GM21526 (cell line): ENCODE results near the gene SKAP1.
"Not testable (repeated sequence)": the region's sequence is repeated elsewhere in the genome, so short reads cannot be mapped to it uniquely, and the experiment has no call there.

Source experiments
- ATAC-seq: cut with Tn5 transposase; IDR thresholded peaks from one replicate; pipeline ENCODE4 v1.9.1; 2021; ENCODE audit warnings: moderate library complexity; ENCODE audit not compliant: unreplicated experiment, low FRiP score

Gene SKAP1

DNA sequence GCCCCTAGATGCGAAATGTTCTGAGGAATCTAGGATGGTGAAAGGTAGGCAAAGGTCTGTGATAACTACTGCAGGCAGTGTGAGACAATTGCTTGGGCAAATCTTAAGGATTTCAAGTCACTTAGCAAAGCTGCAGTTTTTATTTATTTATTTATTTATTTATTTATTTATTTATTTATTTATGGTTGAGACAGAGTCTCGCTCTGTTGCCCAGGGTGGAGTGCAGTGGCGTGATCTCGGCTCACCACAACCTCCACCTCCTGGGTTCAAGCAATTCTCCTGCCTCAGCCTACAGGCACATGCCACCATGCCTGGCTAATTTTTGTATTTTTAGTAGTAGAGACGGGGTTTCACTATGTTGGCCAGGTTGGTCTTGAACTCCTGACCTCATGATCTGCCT, 243.7 kb downstream of the SKAP1 start:
- ATAC-seq = not testable (repeated sequence)

DNA sequence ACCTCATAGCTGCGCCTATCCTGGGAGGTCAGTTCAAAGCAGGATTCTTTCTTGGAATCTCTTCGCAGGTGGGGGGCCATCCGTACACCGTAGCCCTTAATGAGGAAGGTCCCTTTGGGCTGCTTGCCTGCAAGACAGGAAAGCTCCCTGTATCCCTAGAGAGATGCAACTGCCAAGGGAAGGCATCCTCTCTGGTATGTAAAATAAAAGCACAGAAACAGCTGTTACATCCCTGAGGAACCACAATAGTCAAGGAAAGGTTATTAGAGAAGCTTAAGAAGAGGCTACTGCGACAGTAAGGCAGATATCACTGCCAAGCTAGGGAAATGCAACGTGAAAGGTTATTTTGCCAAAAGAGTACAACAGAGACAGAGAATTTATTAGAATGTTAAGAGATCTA, 245.3 kb downstream of the SKAP1 start:
- ATAC-seq = no peak

DNA sequence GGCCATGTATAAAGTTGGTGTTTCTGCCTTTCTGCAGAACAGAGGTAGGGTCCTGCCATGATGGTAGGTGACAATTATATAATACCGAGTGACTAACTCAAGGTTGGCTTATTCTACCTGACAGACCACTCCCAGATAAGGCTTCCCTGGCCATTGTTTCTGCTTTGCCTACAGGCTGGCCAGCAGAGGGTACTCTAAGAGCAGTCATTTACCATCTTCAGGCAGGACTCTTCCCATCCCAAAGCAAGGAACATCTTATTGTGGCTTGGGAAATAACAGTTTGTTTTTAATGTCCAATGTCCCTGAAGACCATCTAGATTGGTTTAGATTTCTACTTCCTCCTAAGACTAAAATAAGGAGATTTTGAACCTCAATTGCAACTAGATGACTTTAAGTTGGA, 248.4 kb downstream of the SKAP1 start:
- no peak for ATAC-seq

DNA sequence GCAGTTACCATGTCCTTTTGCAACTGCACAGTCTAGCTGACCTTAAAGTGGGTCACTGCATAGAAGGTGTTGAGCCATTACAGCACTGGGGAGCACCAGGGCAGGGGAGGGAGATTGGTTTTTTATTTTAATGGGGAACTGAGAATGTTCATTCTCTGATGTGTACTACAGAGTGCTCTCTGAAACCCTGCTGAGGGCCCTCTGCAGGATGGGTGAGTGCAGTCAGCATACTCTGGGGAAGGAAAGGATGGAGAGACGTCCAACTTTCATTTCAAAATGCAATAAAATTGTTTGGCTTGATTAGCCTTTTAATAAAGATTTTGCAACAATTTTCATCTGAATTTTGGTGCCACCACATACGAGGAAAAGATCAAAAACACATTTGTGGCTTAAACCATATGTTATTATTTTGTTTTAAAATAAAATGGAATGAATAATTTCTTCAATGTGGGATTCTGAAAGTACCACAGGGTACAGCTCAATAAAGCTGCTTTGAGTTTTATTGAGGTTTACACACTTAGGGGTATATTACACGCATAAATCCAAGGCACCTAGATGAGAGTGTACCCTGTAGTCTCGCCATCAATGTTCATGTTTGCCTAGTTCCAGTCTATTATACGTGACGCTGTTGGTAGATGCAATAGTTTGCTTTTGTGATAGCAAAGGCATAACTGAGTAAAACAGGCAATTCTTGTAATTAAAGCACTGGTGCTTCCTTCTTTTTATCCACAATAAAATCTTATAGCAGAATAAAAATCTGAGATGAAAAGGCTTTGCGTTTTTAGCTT, 249.0 kb downstream of the SKAP1 start:
- no peak for ATAC-seq

DNA sequence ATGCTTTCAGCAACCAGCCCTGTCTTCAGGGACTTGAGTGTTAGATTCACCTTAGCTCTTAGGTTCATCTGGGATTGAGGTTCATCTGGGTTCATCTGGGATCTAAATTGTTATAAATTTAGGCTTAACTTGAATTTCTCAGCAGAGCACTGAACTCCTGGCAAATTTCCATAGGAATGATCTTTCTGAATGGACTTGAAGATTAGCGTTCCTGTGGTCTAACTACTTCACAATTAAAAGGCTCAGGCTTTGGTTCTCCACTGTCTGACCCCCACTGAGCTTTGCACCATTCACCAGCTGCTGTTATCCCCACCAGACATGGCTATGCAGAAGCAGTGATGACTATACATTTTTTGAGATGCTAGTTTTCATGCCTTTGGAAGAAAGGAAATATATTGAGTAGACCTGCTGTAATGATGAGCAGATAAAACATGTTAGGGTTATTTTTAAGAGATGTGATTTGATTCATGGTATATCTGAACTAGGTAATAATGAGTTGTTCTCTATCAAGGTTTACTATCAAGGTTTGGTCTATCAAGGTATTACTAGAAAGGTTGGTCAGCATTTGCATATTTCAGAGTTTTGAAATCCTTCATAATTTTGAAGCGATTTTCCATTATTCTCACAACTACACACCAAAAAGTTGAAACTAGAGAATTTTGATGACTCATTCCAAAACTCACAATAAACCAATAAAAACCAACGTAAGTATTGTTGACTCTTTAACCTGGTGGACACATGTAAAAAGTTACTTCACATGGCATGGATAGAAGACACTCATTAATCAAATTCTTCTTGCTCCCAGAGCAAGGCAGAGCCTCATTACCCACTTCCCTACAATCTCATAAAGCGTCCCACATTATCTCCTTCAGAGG, 250.7 kb downstream of the SKAP1 start:
- ATAC-seq = no peak

DNA sequence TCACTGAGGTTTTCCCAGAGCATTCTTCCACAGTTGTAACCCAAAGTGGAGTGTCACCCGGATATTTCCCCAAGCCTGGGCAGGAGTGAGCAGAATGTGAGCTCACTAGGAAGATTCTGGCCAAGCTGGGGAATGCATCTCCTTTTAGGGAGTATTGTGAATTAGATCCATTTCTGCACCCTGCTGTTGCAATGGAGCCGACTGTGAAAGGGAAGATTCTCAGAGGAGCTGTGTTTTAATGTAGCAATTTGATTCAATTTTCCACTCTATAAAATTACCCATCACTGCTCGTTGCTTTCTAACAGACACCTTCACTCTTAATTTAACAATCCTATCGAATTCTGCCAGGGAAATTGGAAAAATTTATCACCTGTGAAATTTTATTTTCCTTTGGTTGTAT, 251.7 kb downstream of the SKAP1 start:
- ATAC-seq = no peak

DNA sequence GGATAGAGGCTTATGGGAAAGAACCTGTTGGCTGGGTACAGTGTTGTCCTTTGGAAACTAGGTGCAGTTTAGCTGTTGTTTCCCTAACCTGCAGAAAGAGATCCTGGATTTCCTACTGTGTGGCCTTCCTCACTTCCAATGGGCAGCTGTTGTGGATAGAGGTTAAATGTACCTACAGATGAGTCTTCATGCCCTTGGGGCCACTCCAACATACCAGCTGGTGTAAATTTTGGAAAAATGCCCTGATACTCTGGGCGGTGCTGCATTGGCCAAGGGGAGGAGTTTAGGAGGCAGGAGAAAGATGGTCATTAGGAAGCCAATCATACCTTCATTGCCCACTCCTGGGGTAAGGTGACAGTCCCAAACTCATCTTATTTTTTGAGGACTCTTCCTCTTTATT, 252.2 kb downstream of the SKAP1 start:
- ATAC-seq = no peak

DNA sequence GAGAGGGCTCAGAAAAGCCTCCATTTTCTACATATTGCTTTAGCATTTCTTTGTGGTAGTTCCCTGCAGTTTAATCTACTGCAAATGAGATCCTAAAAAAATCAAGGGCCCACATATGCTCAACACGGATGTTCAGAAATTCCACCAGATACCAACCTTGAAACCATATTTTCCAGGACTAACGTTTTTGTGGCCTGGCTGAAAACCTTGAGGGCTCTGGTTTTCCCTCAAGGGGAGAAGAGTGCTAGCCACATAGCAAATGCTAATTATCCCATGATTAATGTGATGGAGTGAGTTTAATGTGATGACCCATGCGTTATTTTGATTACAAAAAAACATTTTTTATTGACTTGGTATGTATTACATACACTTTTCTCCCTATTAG, 253.6 kb downstream of the SKAP1 start:
- no peak for ATAC-seq

DNA sequence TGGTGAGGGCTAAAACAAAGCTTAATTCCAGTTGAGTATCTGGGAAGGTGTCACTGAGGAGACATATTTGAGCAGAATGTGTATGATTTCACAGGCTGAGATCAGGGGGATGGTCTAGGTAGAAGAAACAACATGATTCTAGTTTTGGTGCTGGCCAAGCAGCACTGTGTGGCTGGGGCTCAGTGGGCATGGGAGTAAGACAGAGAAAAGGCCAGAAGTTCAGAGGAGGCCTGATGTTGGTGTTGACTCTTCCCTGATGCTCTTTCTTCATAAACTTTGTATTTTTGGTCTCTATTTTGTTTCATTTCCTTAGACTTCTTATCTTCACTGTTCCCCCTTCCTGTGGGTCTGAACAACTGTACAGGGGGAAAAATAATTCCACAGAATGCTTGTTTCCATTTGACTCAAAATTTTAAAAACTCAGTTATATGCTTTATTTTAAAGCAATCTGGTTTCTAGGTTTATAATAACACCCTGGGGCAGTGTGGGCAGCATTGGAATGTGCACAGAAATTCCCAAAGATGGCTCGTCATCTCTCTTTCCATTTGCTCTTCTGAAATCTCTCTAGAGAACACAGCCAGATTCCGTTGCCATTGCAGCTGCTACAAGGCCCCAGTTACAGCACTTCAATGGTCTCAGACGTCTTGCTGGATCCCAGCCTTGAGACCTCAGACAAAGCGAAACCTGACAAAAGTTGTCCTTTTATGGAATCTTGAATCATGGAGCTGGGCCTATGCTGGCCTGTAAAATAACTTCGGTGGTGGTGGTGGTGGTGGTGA, 254.1 kb downstream of the SKAP1 start:
- no peak for ATAC-seq

DNA sequence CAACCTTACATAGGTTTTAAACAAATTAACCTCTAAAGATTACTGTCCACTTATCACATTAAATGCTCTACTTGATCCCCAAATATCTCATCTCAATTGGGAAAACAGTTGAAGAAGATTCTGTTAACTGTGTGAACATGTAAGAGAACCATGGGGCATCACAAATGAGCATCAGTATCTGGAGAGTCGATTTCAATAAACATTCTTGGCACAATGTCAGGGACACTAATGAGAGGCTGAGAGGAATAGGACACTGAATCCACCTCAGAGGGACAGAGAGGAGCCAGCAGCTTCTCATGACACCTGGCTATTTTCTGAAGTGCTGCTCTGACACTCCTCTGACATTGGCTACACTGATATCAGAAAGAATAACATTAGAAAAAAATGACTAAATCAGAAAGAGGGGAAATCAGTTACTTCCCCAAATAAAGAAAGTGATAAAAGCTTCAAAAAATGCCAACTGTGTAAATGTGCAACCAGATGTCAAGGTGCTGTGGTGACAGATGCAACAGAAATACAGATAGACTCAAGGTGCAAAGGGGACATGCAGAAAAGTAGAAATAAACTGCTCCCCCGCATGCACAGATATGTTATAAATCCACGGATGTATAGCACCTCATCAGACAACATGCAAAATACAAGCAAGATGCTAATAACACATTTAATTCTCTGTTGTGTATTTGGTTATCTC, 255.0 kb downstream of the SKAP1 start:
- ATAC-seq = no peak

DNA sequence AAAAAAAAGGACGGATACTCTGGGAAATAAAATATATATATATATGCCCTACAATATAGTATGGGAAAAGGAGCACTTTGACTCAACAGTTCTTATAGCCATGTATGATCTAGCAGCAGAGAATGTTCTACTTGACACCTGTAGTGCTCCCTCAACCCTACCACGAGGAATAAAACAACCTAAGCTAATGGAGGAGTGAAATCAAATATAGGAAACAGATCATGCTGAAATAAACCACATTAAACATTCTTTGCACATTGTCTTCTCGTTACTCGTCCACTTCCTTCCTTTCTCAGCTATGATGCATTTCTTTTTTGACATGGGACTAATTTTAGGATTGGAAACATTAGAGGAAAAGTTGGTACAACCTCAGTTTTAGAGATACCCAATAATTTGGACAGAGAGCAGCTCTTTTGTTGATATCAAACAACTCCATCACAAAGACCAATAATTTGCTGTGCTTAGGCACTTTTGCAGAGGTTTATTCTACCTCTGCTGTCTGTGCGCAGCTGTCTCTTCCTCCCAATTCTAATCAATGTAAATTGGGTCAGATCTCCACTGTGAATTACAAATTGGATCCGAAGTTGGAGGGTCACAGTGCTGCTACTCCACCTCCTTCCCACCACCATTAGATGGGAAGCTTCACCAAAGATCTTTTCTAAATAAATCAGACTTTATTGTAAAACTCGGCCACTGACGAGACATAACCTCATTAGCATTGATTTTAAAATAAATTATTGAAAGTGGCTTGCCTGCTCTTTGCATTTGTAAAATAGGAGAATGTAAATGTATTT, 256.6 kb downstream of the SKAP1 start:
- no peak for ATAC-seq

DNA sequence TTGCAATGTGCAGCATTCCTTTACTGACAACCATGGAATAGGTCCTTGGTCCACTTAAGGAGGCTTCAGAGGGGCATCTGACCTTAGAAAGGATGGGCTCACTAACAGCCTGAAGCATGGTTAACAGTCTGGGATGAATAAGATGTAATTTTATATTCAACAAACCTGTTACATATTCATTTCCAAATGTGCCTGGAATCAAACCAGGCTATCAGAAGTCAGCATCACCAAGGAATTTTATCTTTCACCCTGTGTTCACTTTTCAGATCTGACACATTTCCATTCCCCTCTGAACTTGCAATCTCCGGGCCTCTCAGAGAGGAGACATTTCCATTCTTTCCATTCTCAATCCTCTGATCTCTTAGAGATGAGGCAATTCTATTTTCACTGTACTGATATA, 260.1 kb downstream of the SKAP1 start:
- ATAC-seq = no peak

DNA sequence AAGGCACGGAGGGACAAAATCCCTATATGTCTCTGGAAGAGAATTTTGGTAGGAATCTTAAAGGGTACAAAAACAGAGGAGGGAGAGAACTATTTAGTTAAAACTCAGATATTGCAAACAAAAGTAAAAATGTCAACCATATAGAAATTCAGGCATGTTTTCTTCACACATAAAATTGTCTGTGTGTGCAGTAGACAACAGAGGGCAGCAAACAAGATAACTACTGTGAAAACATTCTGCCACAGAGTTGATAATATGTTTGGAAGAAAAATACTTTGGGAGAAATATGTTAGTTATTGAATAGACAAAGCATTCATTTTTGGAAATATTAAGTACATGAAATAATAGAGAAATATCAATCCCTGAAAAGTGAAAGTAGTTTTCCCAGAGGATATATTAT, 266.2 kb downstream of the SKAP1 start:
- ATAC-seq = no peak

DNA sequence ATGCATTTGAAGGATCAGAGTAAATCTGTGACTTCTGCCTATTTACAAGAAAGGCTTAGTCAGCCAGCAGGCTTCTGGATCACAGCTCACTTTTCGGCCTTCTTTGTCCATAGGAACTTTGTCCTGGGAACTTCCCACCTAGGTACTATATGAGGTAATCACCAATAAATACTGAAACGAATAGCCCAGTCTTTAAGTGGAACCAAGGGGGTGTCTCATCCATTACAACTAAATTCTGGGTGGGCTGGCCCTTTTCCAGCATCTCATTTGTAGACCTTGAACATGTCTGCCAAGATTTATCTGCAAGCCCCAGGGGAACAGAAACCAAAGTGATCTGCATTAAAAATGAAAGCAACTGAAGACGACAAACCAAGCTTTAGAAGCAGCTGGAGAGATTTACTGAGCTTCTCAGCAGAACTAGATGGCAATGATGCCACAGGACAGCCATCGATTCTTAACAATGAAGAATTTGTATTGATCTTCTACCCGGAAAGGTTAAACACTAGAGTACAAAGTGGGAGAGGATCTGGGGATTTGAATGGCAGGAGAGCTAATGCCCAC, 267.0 kb downstream of the SKAP1 start:
- ATAC-seq = no peak

DNA sequence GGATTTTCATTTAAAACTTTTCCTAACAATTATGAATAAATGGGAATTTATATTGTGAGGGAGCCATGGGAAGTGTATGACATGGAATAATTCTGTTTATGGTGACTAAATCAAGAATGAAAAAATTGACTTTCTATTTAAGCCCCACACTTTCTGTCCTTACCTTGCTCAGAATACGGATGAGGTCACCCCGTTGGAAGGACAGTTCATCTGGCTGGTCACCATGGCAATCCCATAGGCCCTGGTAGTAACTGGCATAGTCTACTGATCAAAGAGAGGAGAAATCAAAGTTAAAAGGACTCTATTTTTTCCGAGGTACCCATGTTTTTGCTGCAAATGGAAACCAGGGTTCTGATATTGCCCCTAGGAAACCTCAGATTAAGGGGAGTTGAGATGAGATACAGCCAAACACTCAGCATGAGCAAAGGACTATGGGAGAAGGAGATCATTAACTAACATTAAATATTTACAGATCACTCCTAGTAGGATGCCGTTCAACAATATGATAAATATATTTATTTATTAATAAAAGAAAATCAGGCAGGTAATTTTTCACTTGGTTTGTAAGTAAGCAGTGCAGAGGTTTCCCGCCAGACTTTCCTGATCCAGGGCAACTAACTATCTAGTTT, 267.6 kb downstream of the SKAP1 start:
- ATAC-seq = no peak

DNA sequence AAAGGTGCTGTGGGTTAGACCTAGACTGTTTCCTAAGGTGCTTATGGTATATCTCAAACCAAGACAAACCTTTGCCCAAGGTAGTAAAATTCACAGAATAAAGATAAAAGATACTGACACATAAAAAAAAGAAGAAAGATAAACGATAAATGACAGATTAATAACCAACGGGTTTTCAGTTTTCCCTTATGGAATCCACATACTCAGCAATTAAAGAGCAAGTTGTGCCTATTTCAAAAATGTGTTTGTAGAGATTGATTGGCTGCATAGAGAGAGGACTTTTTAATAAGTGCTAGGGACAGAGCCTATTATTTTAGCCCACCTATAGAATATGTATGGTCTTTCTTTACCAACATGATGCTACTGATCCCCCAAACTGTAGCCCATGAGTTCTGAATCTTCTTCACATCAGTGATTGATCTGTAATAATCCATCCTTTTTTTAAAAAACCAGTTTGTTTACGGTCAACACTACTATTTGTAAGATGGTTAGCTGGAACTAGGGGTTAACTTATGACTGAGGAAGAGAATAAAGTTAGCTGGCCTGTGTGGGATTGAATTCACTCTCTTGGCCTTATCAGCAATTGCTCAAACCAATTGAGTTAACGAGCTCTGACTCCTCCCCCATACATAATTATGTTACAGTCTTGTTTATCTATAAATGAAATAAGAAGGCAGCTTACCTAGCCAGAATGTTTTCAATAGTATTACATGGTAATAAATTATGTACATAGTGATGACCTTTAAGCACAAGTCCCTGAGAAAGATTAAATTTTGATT, 268.7 kb downstream of the SKAP1 start:
- ATAC-seq = no peak

DNA sequence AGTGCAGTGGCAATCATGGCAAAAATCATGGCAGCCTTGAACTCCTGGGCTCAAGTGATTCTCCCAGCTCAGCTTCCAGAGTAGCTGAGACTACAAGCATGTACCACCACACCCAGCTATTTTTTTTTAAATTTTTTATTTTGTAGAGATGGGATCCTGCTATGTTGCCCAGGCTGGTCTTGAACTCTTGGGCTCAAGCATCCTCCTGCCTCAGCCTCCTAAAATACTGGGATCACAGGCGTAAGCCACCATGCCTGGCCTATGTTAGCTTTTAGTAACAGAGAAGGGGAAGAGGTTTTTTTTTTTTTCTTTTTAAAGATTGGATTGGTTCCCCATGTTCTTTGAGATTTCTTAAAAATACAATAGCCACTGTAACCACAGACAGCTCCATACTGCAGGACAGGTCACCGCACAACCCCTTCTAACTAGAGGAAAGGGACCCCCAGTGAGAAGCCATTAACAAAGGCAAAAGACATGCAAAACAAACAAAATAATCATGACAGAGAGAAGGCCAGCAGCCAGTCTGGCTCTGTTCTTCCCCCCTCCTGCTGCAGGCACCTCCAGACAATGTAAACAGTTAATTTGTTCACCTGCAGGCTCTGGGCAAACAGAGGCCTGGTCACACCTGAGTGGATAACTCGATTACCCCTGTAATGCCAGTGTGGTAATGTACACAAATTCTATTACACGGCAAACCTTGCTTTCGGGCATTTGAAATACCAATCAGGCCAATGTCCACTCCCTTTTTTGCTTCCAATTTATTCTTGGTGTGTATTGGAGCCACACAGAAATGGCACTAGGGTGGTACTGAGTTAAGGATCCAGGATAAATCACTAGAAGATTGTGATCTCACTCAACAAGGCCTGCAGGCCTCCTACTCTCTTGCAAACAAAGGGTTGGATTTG, 269.6 kb downstream of the SKAP1 start:
- no peak for ATAC-seq
